ENCODE data around the gene ZNF841. TPM values are rescaled to one million over a fixed set of nuclear protein-coding genes. Genes with fewer than 3 reads are reported as not detected.
A peak's percentile ranks its signal among the peaks of the same experiment; 100 is the strongest.

Gene ZNF841
- total RNA-seq, 1 experiment from 2014 or later, result 24.9 TPM

- POLR2A ChIA-PET (ENCODE audit: unreplicated experiment), result interaction anchor here (0.6 kb wide), 2 partner anchors 138 to 698 kb away, joined by 7 to 15 read pairs; no protein-coding TSS in a partner anchor
- peaks cover 43% of the 10 kb centered on the region for H3K9me3 ChIP-seq (ENCODE audit: insufficient read depth, low read depth)
- TSS peak; percentile 93 for BruUV-seq (replicated peaks)
- TF ChIP-seq EZH2 (IDR thresholded peaks at IDR 0.05; ENCODE audit: low read depth) (no peak), CTCF (conservative IDR thresholded peaks at IDR 0.05) (no peak)
- H2AFZ ChIP-seq, result peak within 1 kb of the TSS; percentile 95
- CTCF ChIA-PET, result interaction anchor here (0.7 kb wide), 1 partner anchor 16 kb away, joined by 17 read pairs; no protein-coding TSS in a partner anchor
- no peaks in the 10 kb centered on the region for H3K27me3 ChIP-seq (ENCODE audit: insufficient read depth, low read depth)
- H3K27ac ChIP-seq, result peak within 1 kb of the TSS; percentile 54
- H3K4me3 ChIP-seq, result peak within 1 kb of the TSS; percentile 77
- peaks cover 5% of the 10 kb centered on the region for H3K4me1 ChIP-seq (replicated peaks; ENCODE audit: insufficient read depth)
- H3K36me3 ChIP-seq (ENCODE audit: low read depth), result peaks cover 43% of the 10 kb centered on the region
- no peaks in the 10 kb centered on the region for H3F3A ChIP-seq (ENCODE audit: insufficient read depth, low read depth)
- intact Hi-C loops (cut with micrococcal nuclease; ENCODE audit: unreplicated experiment), result loop anchor here (1.0 to 2.0 kb wide), 2 partner anchors 21 to 90 kb away; partner anchors contain the start of genes ZNF614 and ZNF616
- H3K79me2 ChIP-seq (ENCODE audit: low read depth), result 0 out of 2 replicates have a peak, but pooled peaks cover 8% of the 10 kb centered on the region
- DNase-seq, result peak; percentile 83 to 91
- H3K4me2 ChIP-seq, result peak within 1 kb of the TSS; percentile 78
- no peaks in the 10 kb centered on the region for H3K9me2 ChIP-seq (ENCODE audit: insufficient read depth)
- H4K20me1 ChIP-seq (ENCODE audit: insufficient read depth), result no peaks in the 10 kb centered on the region
These were observed 46.7 kb downstream of the ZNF841 start, which contains the start of gene ZNF432 for GRCh38 chr19:52048555-52049501. ZNF432 (minus strand) TSS chr19:52048838; CDS start chr19:52046868, 1,970 bp downstream.

GRCh38 chr19:52039169-52039568, 56.4 kb downstream of the ZNF841 start:
- no peak for DNase-seq
- Histone ChIP-seq H3K9me2 (ENCODE audit: insufficient read depth) (no peaks in the 10 kb centered on the region), H3F3A (ENCODE audit: insufficient read depth, low read depth) (peaks cover 12% of the 10 kb centered on the region), H3K27ac (no peak overlapping the region), H3K27me3 (ENCODE audit: insufficient read depth, low read depth) (no peaks in the 10 kb centered on the region), H2AFZ (no peak overlapping the region), H3K4me1 (replicated peaks; ENCODE audit: insufficient read depth) (no peaks in the 10 kb centered on the region), H3K4me2 (no peak overlapping the region), H3K4me3 (0 out of 2 replicates have a peak overlapping the region, but pooled peaks have one; percentile 3), H4K20me1 (ENCODE audit: insufficient read depth) (no peaks in the 10 kb centered on the region), H3K79me2 (ENCODE audit: low read depth) (no peaks in the 10 kb centered on the region), H3K9me3 (ENCODE audit: insufficient read depth, low read depth) (peaks cover 69% of the 10 kb centered on the region), H3K36me3 (ENCODE audit: low read depth) (peaks cover 82% of the 10 kb centered on the region)
- TF ChIP-seq CTCF (conservative IDR thresholded peaks at IDR 0.05), result no peak
- TF ChIP-seq EZH2 (IDR thresholded peaks at IDR 0.05; ENCODE audit: low read depth), result no peak
- ChIA-PET POLR2A (ENCODE audit: unreplicated experiment) (no interaction called here), CTCF (no interaction called here)
- intact Hi-C loops (cut with micrococcal nuclease; ENCODE audit: unreplicated experiment), result no loop called here
- no TSS peak for BruUV-seq (replicated peaks)

- Histone ChIP-seq H3K9me3 (ENCODE audit: insufficient read depth, low read depth) (peaks cover 94% of the 10 kb centered on the region), H2AFZ (no peak overlapping the region), H3K4me2 (no peak overlapping the region), H3F3A (ENCODE audit: insufficient read depth, low read depth) (peaks cover 17% of the 10 kb centered on the region), H3K79me2 (ENCODE audit: low read depth) (no peaks in the 10 kb centered on the region), H3K27ac (no peak overlapping the region), H4K20me1 (ENCODE audit: insufficient read depth) (no peaks in the 10 kb centered on the region), H3K4me1 (replicated peaks; ENCODE audit: insufficient read depth) (peaks cover 4% of the 10 kb centered on the region; the same call in 1 of the 2 replicates), H3K36me3 (ENCODE audit: low read depth) (peaks cover 65% of the 10 kb centered on the region), H3K4me3 (peak overlapping the region; percentile 18), H3K27me3 (ENCODE audit: insufficient read depth, low read depth) (no peaks in the 10 kb centered on the region), H3K9me2 (ENCODE audit: insufficient read depth) (no peaks in the 10 kb centered on the region)
- no TSS peak for BruUV-seq (replicated peaks)
- POLR2A ChIA-PET (ENCODE audit: unreplicated experiment), result no interaction called here
- intact Hi-C loops (cut with micrococcal nuclease; ENCODE audit: unreplicated experiment), result no loop called here
- TF ChIP-seq EZH2 (IDR thresholded peaks at IDR 0.05; ENCODE audit: low read depth), result no peak
- TF ChIP-seq CTCF (conservative IDR thresholded peaks at IDR 0.05), result no peak
- CTCF ChIA-PET, result no interaction called here
- DNase-seq, result no peak
These were observed 61.4 kb downstream of the ZNF841 start for GRCh38 chr19:52034051-52034728.
